Transverse colon (tissue), 4 donors: ENCODE results near the gene PTP4A2. TPM values are rescaled to one million over a fixed set of nuclear protein-coding genes. Genes with fewer than 3 reads are reported as not detected.

Experiments
- DNase-seq: peaks from one replicate; pipeline ENCODE4 v3.0.0-alpha.2; 2019
- H3K27ac ChIP-seq, 4 donors: fragments of 200-600 bp; sonication (generic); 2 replicates each; pipeline ENCODE4 v1.5.1; 2016 to 2018; ENCODE audit warnings: inconsistent platforms in 4 of 4
- H3K27me3 ChIP-seq: fragments of 200-600 bp; sonication (generic); 2 replicates; pipeline ENCODE4 v1.5.1; 2017; ENCODE audit warnings: inconsistent platforms
- H3K36me3 ChIP-seq, 4 donors: fragments of 200-600 bp; sonication (generic); 2 replicates each; pipeline ENCODE4 v1.5.1; 2017 to 2019; ENCODE audit warnings: inconsistent platforms in 4 of 4
- H3K4me1 ChIP-seq, 4 donors: fragments of 200-600 bp; sonication (generic); 2 replicates each; pipeline ENCODE4 v1.5.1; 2017 to 2020; ENCODE audit warnings: inconsistent platforms in 4 of 4
- H3K4me3 ChIP-seq, 4 donors: fragments of 200-600 bp; sonication (generic); 1 replicate in 1 of 4; 2 replicates in 3 of 4; pipeline versions ENCODE4 v1.5.1 to v1.6.1; 2017 to 2019; ENCODE audit warnings: inconsistent platforms in 4 of 4
- H3K9me3 ChIP-seq, 2 donors: fragments of 200-600 bp; sonication (generic); 2 replicates each; pipeline ENCODE4 v1.5.1; 2017 to 2019; ENCODE audit warnings: inconsistent platforms in 2 of 2
- EP300 ChIP-seq: sonication (generic); formaldehyde crosslinking; IDR thresholded peaks from one replicate; pipeline ENCODE4 v1.6.1; 2017; ENCODE audit warnings: antibody characterized with exemption, low read depth
- POLR2A ChIP-seq: fragments of 450-650 bp; IDR thresholded peaks from one replicate; pipeline ENCODE4 v1.6.1; 2016; ENCODE audit warnings: antibody characterized with exemption, mild to moderate bottlenecking, moderate library complexity
- POLR2AphosphoS5 ChIP-seq, 3 donors: sonication (generic); formaldehyde crosslinking; IDR thresholded peaks; one replicate each; pipeline ENCODE4 v1.6.1; 2016; ENCODE audit warnings: antibody characterized with exemption in 3 of 3
- WGBS, 2 donors: methylation state at CpG; one replicate each; pipeline ENCODE4 v1.1.5; 2018; ENCODE audit warnings: low coverage in 1 of 2; 5-methylcytosine and 5-hydroxymethylcytosine counted together
- in situ Hi-C, 4 donors: fragments of 200-750 bp; cut with MboI; loops; one replicate each; pipeline versions ENCODE4 v1.15.0 to v1.15.1; 2017; ENCODE audit warnings: low sequenced_read_pairs in 3 of 4, low pct_ligation_motif_present in 1 of 4, low pct_unique_long_range_greater_than_20kb in 1 of 4
- intact Hi-C: fragments of 100-400 bp; cut with DNase I; formaldehyde crosslinking; loops from one replicate; pipeline ENCODE4 v1.15.1; 2023; ENCODE audit warnings: low total_unique reads
- total RNA-seq, 4 donors: library from RNA; depleted of rRNA; stranded (reverse); fragments of >200 nt; gene quantifications; one replicate each; pipeline ENCODE4 v1.1.0, GENCODE V29; 2016
- TF ChIP-seq, protein P1 (sequence below), 5 experiments: fragments of 200-600 bp in 3 of 5; fragments of 450-650 bp in 2 of 5; sonication (generic) in 3 of 5; IDR thresholded peaks; 1 replicate in 2 of 5; 2 replicates in 3 of 5; pipeline ENCODE4 v1.5.1; 2016 to 2017; ENCODE audit warnings: antibody characterized with exemption in 5 of 5, inconsistent platforms in 3 of 5, mild to moderate bottlenecking in 2 of 5, moderate library complexity in 1 of 5

Gene PTP4A2
- total RNA-seq, 4 donors from 2014 or later: 58.9 to 251 (median 195) TPM

GRCh38 chr1:31936278-31936980 is 1.7 kb downstream of the PTP4A2 start:
- Histone ChIP-seq H3K4me1 (peaks cover 56 to 76% (median 70%) of the 10 kb centered on the region in 4 donors), H3K36me3 (no peaks in the 10 kb centered on the region), H3K27me3 (no peaks in the 10 kb centered on the region), H3K27ac (peak overlapping the region; percentile 94 to 98 (median 97)), H3K4me3 (peak overlapping the region; percentile 46 to 87 (median 73)), H3K9me3 (no peaks in the 10 kb centered on the region)
- TF ChIP-seq, protein P1, sequence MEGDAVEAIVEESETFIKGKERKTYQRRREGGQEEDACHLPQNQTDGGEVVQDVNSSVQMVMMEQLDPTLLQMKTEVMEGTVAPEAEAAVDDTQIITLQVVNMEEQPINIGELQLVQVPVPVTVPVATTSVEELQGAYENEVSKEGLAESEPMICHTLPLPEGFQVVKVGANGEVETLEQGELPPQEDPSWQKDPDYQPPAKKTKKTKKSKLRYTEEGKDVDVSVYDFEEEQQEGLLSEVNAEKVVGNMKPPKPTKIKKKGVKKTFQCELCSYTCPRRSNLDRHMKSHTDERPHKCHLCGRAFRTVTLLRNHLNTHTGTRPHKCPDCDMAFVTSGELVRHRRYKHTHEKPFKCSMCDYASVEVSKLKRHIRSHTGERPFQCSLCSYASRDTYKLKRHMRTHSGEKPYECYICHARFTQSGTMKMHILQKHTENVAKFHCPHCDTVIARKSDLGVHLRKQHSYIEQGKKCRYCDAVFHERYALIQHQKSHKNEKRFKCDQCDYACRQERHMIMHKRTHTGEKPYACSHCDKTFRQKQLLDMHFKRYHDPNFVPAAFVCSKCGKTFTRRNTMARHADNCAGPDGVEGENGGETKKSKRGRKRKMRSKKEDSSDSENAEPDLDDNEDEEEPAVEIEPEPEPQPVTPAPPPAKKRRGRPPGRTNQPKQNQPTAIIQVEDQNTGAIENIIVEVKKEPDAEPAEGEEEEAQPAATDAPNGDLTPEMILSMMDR (IDR thresholded peaks at IDR 0.05): no peak
- TF ChIP-seq POLR2AphosphoS5 (IDR thresholded peaks at IDR 0.05) (peak in 2 of 3 donors; percentile 70 to 76), POLR2A (peak; percentile 5), EP300 (no peak)
- in situ Hi-C loops (no loop called here), intact Hi-C loops (no loop called here)
- DNase-seq: no peak
- WGBS, 2 donors: 58 to 79% methylated on average over 6 to 8 of the region's 8 CpGs

GRCh38 chr1:31934706-31935629 is 3.2 kb downstream of the PTP4A2 start:
- TF ChIP-seq POLR2A: no peak
- no peak for TF ChIP-seq EP300
- TF ChIP-seq, protein P1 (IDR thresholded peaks at IDR 0.05): no peak
- TF ChIP-seq POLR2AphosphoS5 (IDR thresholded peaks at IDR 0.05): peak in 2 of 3 donors; percentile 9 to 34
- Histone ChIP-seq H3K4me1 (peaks cover 65 to 84% (median 79%) of the 10 kb centered on the region in 4 donors), H3K27ac (peak overlapping the region; percentile 94 to 98 (median 97)), H3K27me3 (no peaks in the 10 kb centered on the region), H3K4me3 (peak overlapping the region in 2 of 4 donors; percentile 7 to 64), H3K9me3 (no peaks in the 10 kb centered on the region), H3K36me3 (no peaks in the 10 kb centered on the region)
- in situ Hi-C loops (no loop called here), intact Hi-C loops (no loop called here)
- WGBS, 2 donors: 4 to 5% methylated on average over 6 to 8 of the region's 8 CpGs
- DNase-seq: peak; percentile 38

- no peaks in the 10 kb centered on the region for H3K27me3 ChIP-seq
- in situ Hi-C loops (no loop called here), intact Hi-C loops (no loop called here)
- TF ChIP-seq EP300 (no peak), POLR2A (no peak), POLR2AphosphoS5 (IDR thresholded peaks at IDR 0.05) (no peak)
- TF ChIP-seq, protein P1 (IDR thresholded peaks at IDR 0.05): no peak
- no peaks in the 10 kb centered on the region for H3K36me3 ChIP-seq
- H3K27ac ChIP-seq: peak overlapping the region; percentile 94 to 98 (median 97)
- H3K9me3 ChIP-seq: no peaks in the 10 kb centered on the region
- DNase-seq: no peak
- 43 to 61% methylated on average over 5 to 6 of the region's 6 CpGs for WGBS, 2 donors
- no peak overlapping the region for H3K4me3 ChIP-seq
- H3K4me1 ChIP-seq: peaks cover 70 to 91% (median 83%) of the 10 kb centered on the region in 4 donors
Measured at GRCh38 chr1:31932491-31933316, 5.5 kb downstream of the PTP4A2 start.
